SW 1271 (cell line): Measurements from ENCODE around the gene B3GAT2.
"Not testable (repeated sequence)": the region's sequence is repeated elsewhere in the genome, so short reads cannot be mapped to it uniquely, and the experiment has no call there.

Experiments used
- DNase-seq, 2 experiments: peaks; one replicate each; lab custom pipeline; 2025; lab: John Stamatoyannopoulos, UW

The B3GAT2 gene

GRCh38 chr6:70956451-70957283 is at the start of gene B3GAT2:
TSS of gene B3GAT2 (minus strand) at chr6:70957060. CDS start at chr6:70956429, 631 bp downstream.
- no peak for DNase-seq

GRCh38 chr6:70998148-70998547 is 41.3 kb upstream of the B3GAT2 start:
- DNase-seq, result no peak

GRCh38 chr6:70997379-70997778 is 40.5 kb upstream of the B3GAT2 start:
- DNase-seq, result no peak

- DNase-seq, result no peak
Observed at GRCh38 chr6:70996106-70996505, 39.2 kb upstream of the B3GAT2 start.

GRCh38 chr6:70995411-70995810 is 38.6 kb upstream of the B3GAT2 start:
- DNase-seq, result no peak

- no peak for DNase-seq
Observed at GRCh38 chr6:70991253-70991652, 34.4 kb upstream of the B3GAT2 start.

- DNase-seq, result no peak
Observed at GRCh38 chr6:70985156-70985555, 28.3 kb upstream of the B3GAT2 start.

- no peak for DNase-seq
Observed at GRCh38 chr6:70982747-70983146, 25.9 kb upstream of the B3GAT2 start.

GRCh38 chr6:70980727-70981126 is 23.9 kb upstream of the B3GAT2 start:
- DNase-seq, result no peak

- DNase-seq, result no peak
Observed at GRCh38 chr6:70973604-70974003, 16.7 kb upstream of the B3GAT2 start.

GRCh38 chr6:70967049-70967448 is 10.2 kb upstream of the B3GAT2 start:
- no peak for DNase-seq

GRCh38 chr6:70957284-70957617 is 391 bp upstream of the B3GAT2 start:
- no peak for DNase-seq

- DNase-seq, result no peak
Observed at GRCh38 chr6:70956191-70956450, 739 bp downstream of the B3GAT2 start.

- peak; percentile 35 to 59 for DNase-seq
Observed at GRCh38 chr6:70955441-70956190, 1.2 kb downstream of the B3GAT2 start.

GRCh38 chr6:70954750-70955149 is 2.1 kb downstream of the B3GAT2 start:
- no peak for DNase-seq

- no peak for DNase-seq
Observed at GRCh38 chr6:70954176-70954575, 2.7 kb downstream of the B3GAT2 start.

GRCh38 chr6:70952608-70953165 is 4.2 kb downstream of the B3GAT2 start:
- DNase-seq, result no peak

GRCh38 chr6:70944321-70944720 is 12.5 kb downstream of the B3GAT2 start:
- not testable (repeated sequence) for DNase-seq

GRCh38 chr6:70933853-70934252 is 23.0 kb downstream of the B3GAT2 start:
- no peak for DNase-seq

- DNase-seq, result no peak
Observed at GRCh38 chr6:70905742-70906141, 51.1 kb downstream of the B3GAT2 start.

- no peak for DNase-seq
Observed at GRCh38 chr6:70903665-70904452, 53.0 kb downstream of the B3GAT2 start.

- DNase-seq, result peak in 1 of 2 experiments; percentile 2
Observed at GRCh38 chr6:70901324-70901723, 55.5 kb downstream of the B3GAT2 start.

GRCh38 chr6:70900047-70900446 is 56.8 kb downstream of the B3GAT2 start:
- DNase-seq, result no peak
